PC-9 (cell line): ENCODE results near the gene PPP1CA. TPM values are rescaled to one million over a fixed set of nuclear protein-coding genes. Genes with fewer than 3 reads are reported as not detected.
"Not testable (repeated sequence)": the region's sequence is repeated elsewhere in the genome, so short reads cannot be mapped to it uniquely, and the experiment has no call there.

Experiments used
- BruUV-seq: library from RNA; stranded (reverse); fragments of 400-500 nt; replicated peaks from 2 replicates; lab custom pipeline; 2021; lab: Mats Ljungman, UMichigan
- CTCF ChIA-PET: fragments of 300-600 bp; sonication (Branson Sonifier 250); formaldehyde crosslinking; loops from one replicate; lab custom pipeline; 2022; ENCODE audit warnings: antibody characterized with exemption; lab: Charles Lee
- POLR2A ChIA-PET: fragments of 300-600 bp; sonication (Branson Sonifier 250); formaldehyde crosslinking; loops from one replicate; lab custom pipeline; 2022; ENCODE audit warnings: antibody characterized with exemption; ENCODE audit not compliant: unreplicated experiment; lab: Charles Lee
- DNase-seq, 2 experiments: peaks; one replicate each; pipeline versions ENCODE4 v3.0.0 to v3.0.0-alpha.2; 2015 to 2022; ENCODE audit warnings: mixed read lengths in 1 of 2
- H2AFZ ChIP-seq: fragments of 200-600 bp; sonication (generic); 2 replicates; pipeline ENCODE4 v1.8.1; 2017; ENCODE audit warnings: antibody characterized with exemption
- H3F3A ChIP-seq: fragments of 200-600 bp; sonication (generic); 2 replicates; pipeline ENCODE4 v1.8.1; 2017; ENCODE audit warnings: antibody characterized with exemption, mild to moderate bottlenecking, low read depth; ENCODE audit not compliant: insufficient read depth
- H3K27ac ChIP-seq: fragments of 200-600 bp; sonication (generic); 2 replicates; pipeline ENCODE4 v1.6.1; 2016; ENCODE audit warnings: mixed run types
- H3K27me3 ChIP-seq: fragments of 200-600 bp; sonication (generic); 2 replicates; pipeline ENCODE4 v1.6.1; 2016; ENCODE audit warnings: low read depth, mixed run types; ENCODE audit not compliant: insufficient read depth
- H3K36me3 ChIP-seq: fragments of 200-600 bp; sonication (generic); 2 replicates; pipeline ENCODE4 v1.6.1; 2016; ENCODE audit warnings: low read depth, mixed run types
- H3K4me1 ChIP-seq: fragments of 200-600 bp; sonication (generic); replicated peaks from 2 replicates; pipeline ENCODE4 v1.6.1; 2016; ENCODE audit warnings: mixed run types; ENCODE audit not compliant: insufficient read depth
- H3K4me2 ChIP-seq: fragments of 200-600 bp; sonication (generic); 2 replicates; pipeline ENCODE4 v1.6.1; 2017; ENCODE audit warnings: mixed run types
- H3K4me3 ChIP-seq: fragments of 200-600 bp; sonication (generic); 2 replicates; pipeline ENCODE4 v1.6.1; 2016; ENCODE audit warnings: mixed run types
- H3K79me2 ChIP-seq: fragments of 200-600 bp; sonication (generic); 2 replicates; pipeline ENCODE4 v1.6.1; 2017; ENCODE audit warnings: low read depth, mixed run types
- H3K9me2 ChIP-seq: fragments of 200-600 bp; sonication (generic); 2 replicates; pipeline ENCODE4 v1.8.1; 2017; ENCODE audit warnings: mild to moderate bottlenecking; ENCODE audit not compliant: insufficient read depth
- H3K9me3 ChIP-seq: fragments of 200-600 bp; sonication (generic); 2 replicates; pipeline ENCODE4 v1.8.1; 2016; ENCODE audit warnings: low read depth; ENCODE audit not compliant: insufficient read depth
- H4K20me1 ChIP-seq: fragments of 200-600 bp; sonication (generic); 2 replicates; pipeline ENCODE4 v1.8.1; 2017; ENCODE audit not compliant: insufficient read depth
- EZH2 ChIP-seq: fragments of 200-600 bp; sonication (generic); IDR thresholded peaks from 2 replicates; pipeline ENCODE4 v1.8.0; 2017; ENCODE audit warnings: antibody characterized with exemption, low read depth
- intact Hi-C: fragments of 100-400 bp; cut with micrococcal nuclease; formaldehyde crosslinking; loops from one replicate; pipeline ENCODE4 v1.10.0; 2022; ENCODE audit not compliant: unreplicated experiment
- total RNA-seq: library from RNA; stranded (reverse); gene quantifications from 2 replicates; pipeline ENCODE4 v1.2.3, GENCODE V29; 2021
- TF ChIP-seq, protein P1 (sequence below): fragments of 200-600 bp; sonication (generic); conservative IDR thresholded peaks from 2 replicates; pipeline ENCODE4 v1.6.1; 2017; ENCODE audit warnings: mixed run types, antibody characterized with exemption, mild to moderate bottlenecking, moderate library complexity

Gene PPP1CA
- total RNA-seq, 1 experiment from 2014 or later: 306 TPM

DNA sequence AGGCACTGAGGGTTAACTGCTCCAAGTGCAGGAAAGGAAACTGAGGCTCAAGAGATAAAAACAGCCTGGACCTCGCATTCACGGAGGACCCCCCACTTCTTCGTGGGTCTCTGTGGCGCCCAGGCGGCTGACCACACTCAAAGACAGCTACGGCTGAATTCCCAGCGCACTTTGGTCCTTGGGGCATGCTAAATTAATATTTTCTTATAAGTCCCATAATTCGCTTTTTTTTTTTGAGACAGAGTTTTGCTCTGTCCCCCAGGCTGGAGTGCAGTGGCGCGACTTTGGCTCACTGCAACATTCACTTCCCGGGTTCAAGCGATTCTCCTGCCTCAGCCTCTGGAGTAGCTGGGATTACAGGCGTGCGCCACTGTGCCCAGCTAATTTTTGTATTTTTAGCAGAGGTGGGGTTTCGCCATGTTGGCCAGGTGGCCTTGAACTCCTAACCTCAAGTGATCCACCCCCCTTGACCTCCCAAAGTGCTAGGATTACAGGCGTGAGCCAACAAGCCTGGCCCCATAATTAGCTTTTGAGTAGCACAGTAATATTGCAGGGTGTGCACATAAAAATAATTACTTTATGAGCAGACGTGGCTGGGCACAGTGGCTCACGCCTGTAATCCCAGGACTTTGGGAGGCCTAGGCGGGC, 658 bp upstream of the PPP1CA start:
- peak overlapping the region; percentile 74 for H3K4me2 ChIP-seq
- DNase-seq, H3K9me2 ChIP-seq, H3K36me3 ChIP-seq, H3K9me3 ChIP-seq, H4K20me1 ChIP-seq, intact Hi-C loops, H3K27me3 ChIP-seq: not testable (repeated sequence)
- H3F3A ChIP-seq: peaks cover 17% of the 10 kb centered on the region; the same call in 1 of the 2 replicates
- ChIA-PET CTCF (interaction anchor here (0.6 to 1.9 kb wide), 8 partner anchors 10 to 273 kb away, joined by 3 to 10 read pairs (median 5); partner anchors contain the start of gene POLD4), POLR2A (interaction anchor here (0.5 to 1.2 kb wide), 11 partner anchors 10 to 325 kb away, joined by 3 to 12 read pairs (median 5); partner anchors contain the start of gene AIP)
- BruUV-seq: TSS peak; percentile 91
- H2AFZ ChIP-seq: peak overlapping the region; percentile 74
- H3K79me2 ChIP-seq: peaks cover 20% of the 10 kb centered on the region
- H3K27ac ChIP-seq: peak overlapping the region; percentile 33; the same call in 1 of the 2 replicates
- peak overlapping the region; percentile 39; the same call in 1 of the 2 replicates for H3K4me3 ChIP-seq
- H3K4me1 ChIP-seq: peaks cover 14% of the 10 kb centered on the region

DNA sequence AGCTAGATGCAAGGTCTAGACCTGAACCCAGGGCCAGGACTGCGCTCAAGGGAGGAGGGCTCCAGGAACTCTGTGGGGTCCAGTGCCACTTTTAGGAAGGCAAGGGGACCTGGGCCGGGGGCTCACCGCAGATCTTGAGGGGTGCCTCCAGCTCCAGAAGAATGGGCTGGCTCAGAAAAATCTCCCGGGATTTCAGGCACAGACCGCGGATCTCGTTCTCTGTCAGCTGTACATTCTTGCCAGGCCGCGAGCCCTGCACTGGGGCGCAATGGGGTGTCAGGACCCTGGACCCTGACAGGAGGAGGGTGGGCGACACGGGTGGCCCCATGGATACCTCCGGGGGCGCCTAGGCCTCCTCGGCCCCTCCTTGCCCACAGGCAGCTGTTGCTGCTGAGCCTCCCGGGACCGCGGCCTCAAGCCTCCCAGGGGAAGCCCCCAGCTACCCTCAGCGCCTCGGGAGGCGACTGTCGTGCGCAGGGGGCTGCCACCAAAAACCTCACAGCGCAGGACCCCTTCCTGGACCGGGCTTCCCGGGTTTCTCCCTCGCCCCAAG, 640 bp downstream of the PPP1CA start:
- ChIA-PET CTCF (interaction anchor here (0.8 to 1.9 kb wide), 6 partner anchors 12 to 105 kb away, joined by 3 to 10 read pairs (median 7); partner anchors contain the start of genes PITPNM1, POLD4 and TMEM134), POLR2A (interaction anchor here (0.5 to 1.2 kb wide), 6 partner anchors 11 to 1031 kb away, joined by 3 to 5 read pairs (median 5); partner anchors contain the start of gene TMEM134)
- Histone ChIP-seq H3K9me3 (no peaks in the 10 kb centered on the region), H3K36me3 (0 out of 2 replicates have a peak, but pooled peaks cover 6% of the 10 kb centered on the region), H3K27ac (peak overlapping the region; percentile 41; the same call in 1 of the 2 replicates), H3K4me1 (peaks cover 14% of the 10 kb centered on the region), H3K4me2 (peak overlapping the region; percentile 87), H3K9me2 (no peaks in the 10 kb centered on the region), H2AFZ (peak overlapping the region; percentile 80), H3K79me2 (peaks cover 20% of the 10 kb centered on the region), H3F3A (peaks cover 16% of the 10 kb centered on the region; the same call in 1 of the 2 replicates), H3K27me3 (no peaks in the 10 kb centered on the region), H3K4me3 (peak overlapping the region; percentile 99), H4K20me1 (peaks cover 3% of the 10 kb centered on the region; the same call in 1 of the 2 replicates)
- no TSS peak for BruUV-seq
- TF ChIP-seq EZH2: no peak
- TF ChIP-seq, protein P1, sequence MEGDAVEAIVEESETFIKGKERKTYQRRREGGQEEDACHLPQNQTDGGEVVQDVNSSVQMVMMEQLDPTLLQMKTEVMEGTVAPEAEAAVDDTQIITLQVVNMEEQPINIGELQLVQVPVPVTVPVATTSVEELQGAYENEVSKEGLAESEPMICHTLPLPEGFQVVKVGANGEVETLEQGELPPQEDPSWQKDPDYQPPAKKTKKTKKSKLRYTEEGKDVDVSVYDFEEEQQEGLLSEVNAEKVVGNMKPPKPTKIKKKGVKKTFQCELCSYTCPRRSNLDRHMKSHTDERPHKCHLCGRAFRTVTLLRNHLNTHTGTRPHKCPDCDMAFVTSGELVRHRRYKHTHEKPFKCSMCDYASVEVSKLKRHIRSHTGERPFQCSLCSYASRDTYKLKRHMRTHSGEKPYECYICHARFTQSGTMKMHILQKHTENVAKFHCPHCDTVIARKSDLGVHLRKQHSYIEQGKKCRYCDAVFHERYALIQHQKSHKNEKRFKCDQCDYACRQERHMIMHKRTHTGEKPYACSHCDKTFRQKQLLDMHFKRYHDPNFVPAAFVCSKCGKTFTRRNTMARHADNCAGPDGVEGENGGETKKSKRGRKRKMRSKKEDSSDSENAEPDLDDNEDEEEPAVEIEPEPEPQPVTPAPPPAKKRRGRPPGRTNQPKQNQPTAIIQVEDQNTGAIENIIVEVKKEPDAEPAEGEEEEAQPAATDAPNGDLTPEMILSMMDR: peak; percentile 31; the same call in 1 of the 2 replicates
- intact Hi-C loops: loop anchor here (1.0 to 2.0 kb wide), 3 partner anchors 68 to 205 kb away; partner anchors contain the start of genes NDUFV1 and TMEM134
- DNase-seq: no peak

DNA sequence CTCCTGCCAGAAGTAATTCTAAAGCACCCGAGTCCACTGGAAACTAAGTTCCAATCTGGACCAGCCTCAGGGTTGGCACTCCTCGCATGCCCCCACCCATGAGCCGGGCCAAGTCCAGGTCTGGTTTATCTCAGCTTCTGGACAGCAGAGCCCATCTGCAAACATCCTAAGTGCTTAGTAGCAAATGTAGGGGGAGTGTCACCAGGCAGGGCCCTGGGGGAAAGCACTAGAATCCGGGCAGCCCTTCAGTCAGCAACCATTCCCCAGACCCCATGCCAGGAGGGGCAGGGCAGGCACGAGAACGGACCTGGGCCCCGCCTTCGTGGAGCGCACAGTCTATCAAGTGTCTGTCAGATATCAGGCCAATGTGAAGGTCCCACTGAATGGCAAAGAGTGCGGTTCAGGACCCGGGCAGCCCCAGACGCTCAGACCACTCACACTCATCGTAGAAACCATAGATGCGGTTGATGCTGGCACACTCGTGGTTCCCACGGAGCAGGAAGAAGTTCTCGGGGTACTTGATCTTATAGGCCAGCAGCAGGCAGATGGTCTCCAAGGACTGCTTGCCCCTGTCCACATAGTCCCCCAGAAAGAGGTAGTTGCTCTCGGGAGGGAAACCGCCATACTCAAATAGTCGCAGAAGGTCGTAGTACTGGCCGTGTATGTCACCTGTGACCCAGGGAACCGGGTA, 1.3 kb downstream of the PPP1CA start:
- Histone ChIP-seq H3K27ac (no peak overlapping the region), H3F3A (peaks cover 20% of the 10 kb centered on the region; the same call in 1 of the 2 replicates), H3K4me2 (peak overlapping the region; percentile 87), H4K20me1 (peaks cover 3% of the 10 kb centered on the region; the same call in 1 of the 2 replicates), H2AFZ (no peak overlapping the region), H3K4me3 (peak overlapping the region; percentile 99), H3K4me1 (peaks cover 14% of the 10 kb centered on the region), H3K9me3 (no peaks in the 10 kb centered on the region), H3K36me3 (0 out of 2 replicates have a peak, but pooled peaks cover 6% of the 10 kb centered on the region), H3K27me3 (no peaks in the 10 kb centered on the region), H3K9me2 (no peaks in the 10 kb centered on the region), H3K79me2 (peaks cover 20% of the 10 kb centered on the region)
- intact Hi-C loops: loop anchor here (2.0 kb wide), 2 partner anchors 68 to 106 kb away; partner anchors contain the start of gene TMEM134
- TF ChIP-seq, protein P1: no peak
- no peak for TF ChIP-seq EZH2
- no peak for DNase-seq
- BruUV-seq: TSS peak; percentile 37
- POLR2A ChIA-PET: no interaction called here
- CTCF ChIA-PET: interaction anchor here (1.3 kb wide), 1 partner anchor 67 kb away, joined by 9 read pairs; the partner anchor contains the start of gene TMEM134
